ENCODE results near the gene IRF4. TPM values are rescaled to one million over a fixed set of nuclear protein-coding genes. Genes with fewer than 3 reads are reported as not detected.
A peak's percentile ranks its signal among the peaks of the same experiment; 100 is the strongest.

IRF4 gene
- total RNA-seq, 3 donors from 2014 or later: 9.1 to 25.2 (median 13.0) TPM

- Histone ChIP-seq H3K36me3 (no peaks in the 10 kb centered on the region), H3K27me3 (no peaks in the 10 kb centered on the region)
- peak in 1 of 2 donors; percentile 48 for DNase-seq (ENCODE audit: low spot score in 2 of 2)
Observed at GRCh38 chr6:353642-354614, 37.6 kb upstream of the IRF4 start.

GRCh38 chr6:354631-355280, 36.8 kb upstream of the IRF4 start:
- Histone ChIP-seq H3K27ac (no peak overlapping the region), H3K4me1 (no peaks in the 10 kb centered on the region), H3K9me3 (no peaks in the 10 kb centered on the region), H3K4me3 (no peak overlapping the region), H3K27me3 (no peaks in the 10 kb centered on the region), H3K36me3 (no peaks in the 10 kb centered on the region)
- TF ChIP-seq POLR2AphosphoS5 (IDR thresholded peaks at IDR 0.05): no peak
- TF ChIP-seq POLR2A (IDR thresholded peaks at IDR 0.05): no peak
- no peak for TF ChIP-seq CTCF (IDR thresholded peaks at IDR 0.05)
- intact Hi-C loops (cut with DNase I; ENCODE audit: low total_unique reads): no loop called here
- DNase-seq (ENCODE audit: low spot score in 2 of 2): peak in 1 of 2 donors; percentile 28

More at GRCh38 chr6:353642-354614, 37.6 kb upstream of the IRF4 start:
- Histone ChIP-seq H3K4me1 (no peaks in the 10 kb centered on the region), H3K9me3 (no peaks in the 10 kb centered on the region), H3K27ac (no peak overlapping the region), H3K4me3 (no peak overlapping the region)
- intact Hi-C loops (cut with DNase I; ENCODE audit: low total_unique reads): no loop called here
- TF ChIP-seq CTCF (IDR thresholded peaks at IDR 0.05) (no peak), POLR2AphosphoS5 (IDR thresholded peaks at IDR 0.05) (no peak), POLR2A (IDR thresholded peaks at IDR 0.05) (no peak)

GRCh38 chr6:355373-356208, 36.0 kb upstream of the IRF4 start:
- no peaks in the 10 kb centered on the region for H3K36me3 ChIP-seq
- H3K9me3 ChIP-seq: no peaks in the 10 kb centered on the region
- no peak overlapping the region for H3K27ac ChIP-seq
- TF ChIP-seq CTCF (IDR thresholded peaks at IDR 0.05) (no peak), POLR2AphosphoS5 (IDR thresholded peaks at IDR 0.05) (no peak), POLR2A (IDR thresholded peaks at IDR 0.05) (no peak)
- no peaks in the 10 kb centered on the region for H3K4me1 ChIP-seq
- DNase-seq (ENCODE audit: low spot score in 2 of 2): peak in 1 of 2 donors; percentile 44
- no peaks in the 10 kb centered on the region for H3K27me3 ChIP-seq
- H3K4me3 ChIP-seq: no peak overlapping the region
- intact Hi-C loops (cut with DNase I; ENCODE audit: low total_unique reads): no loop called here

- DNase-seq (ENCODE audit: low spot score in 2 of 2): no peak
- H3K27me3 ChIP-seq: no peaks in the 10 kb centered on the region
- no peak overlapping the region for H3K4me3 ChIP-seq
- no peaks in the 10 kb centered on the region for H3K4me1 ChIP-seq
- no peak for TF ChIP-seq POLR2AphosphoS5 (IDR thresholded peaks at IDR 0.05)
- TF ChIP-seq CTCF (IDR thresholded peaks at IDR 0.05): no peak
- TF ChIP-seq POLR2A (IDR thresholded peaks at IDR 0.05): no peak
- H3K27ac ChIP-seq: no peak overlapping the region
- intact Hi-C loops (cut with DNase I; ENCODE audit: low total_unique reads): no loop called here
- no peaks in the 10 kb centered on the region for H3K9me3 ChIP-seq
- H3K36me3 ChIP-seq: no peaks in the 10 kb centered on the region
Observed at GRCh38 chr6:356828-357251, 34.7 kb upstream of the IRF4 start.

Data from breast epithelium (tissue), 4 donors.